NCI-H1105 treated with DMSO at 0.1 percent for 48 hours (cell line): ENCODE measurements around the gene TRAF5.
A peak's percentile ranks its signal among the peaks of the same experiment; 100 is the strongest.
"Not testable (repeated sequence)": the region's sequence is repeated elsewhere in the genome, so short reads cannot be mapped to it uniquely, and the experiment has no call there.

Experiments used
- DNase-seq: peaks from one replicate; lab custom pipeline; 2025; lab: John Stamatoyannopoulos, UW

The TRAF5 gene, protein sequence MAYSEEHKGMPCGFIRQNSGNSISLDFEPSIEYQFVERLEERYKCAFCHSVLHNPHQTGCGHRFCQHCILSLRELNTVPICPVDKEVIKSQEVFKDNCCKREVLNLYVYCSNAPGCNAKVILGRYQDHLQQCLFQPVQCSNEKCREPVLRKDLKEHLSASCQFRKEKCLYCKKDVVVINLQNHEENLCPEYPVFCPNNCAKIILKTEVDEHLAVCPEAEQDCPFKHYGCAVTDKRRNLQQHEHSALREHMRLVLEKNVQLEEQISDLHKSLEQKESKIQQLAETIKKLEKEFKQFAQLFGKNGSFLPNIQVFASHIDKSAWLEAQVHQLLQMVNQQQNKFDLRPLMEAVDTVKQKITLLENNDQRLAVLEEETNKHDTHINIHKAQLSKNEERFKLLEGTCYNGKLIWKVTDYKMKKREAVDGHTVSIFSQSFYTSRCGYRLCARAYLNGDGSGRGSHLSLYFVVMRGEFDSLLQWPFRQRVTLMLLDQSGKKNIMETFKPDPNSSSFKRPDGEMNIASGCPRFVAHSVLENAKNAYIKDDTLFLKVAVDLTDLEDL

DNA sequence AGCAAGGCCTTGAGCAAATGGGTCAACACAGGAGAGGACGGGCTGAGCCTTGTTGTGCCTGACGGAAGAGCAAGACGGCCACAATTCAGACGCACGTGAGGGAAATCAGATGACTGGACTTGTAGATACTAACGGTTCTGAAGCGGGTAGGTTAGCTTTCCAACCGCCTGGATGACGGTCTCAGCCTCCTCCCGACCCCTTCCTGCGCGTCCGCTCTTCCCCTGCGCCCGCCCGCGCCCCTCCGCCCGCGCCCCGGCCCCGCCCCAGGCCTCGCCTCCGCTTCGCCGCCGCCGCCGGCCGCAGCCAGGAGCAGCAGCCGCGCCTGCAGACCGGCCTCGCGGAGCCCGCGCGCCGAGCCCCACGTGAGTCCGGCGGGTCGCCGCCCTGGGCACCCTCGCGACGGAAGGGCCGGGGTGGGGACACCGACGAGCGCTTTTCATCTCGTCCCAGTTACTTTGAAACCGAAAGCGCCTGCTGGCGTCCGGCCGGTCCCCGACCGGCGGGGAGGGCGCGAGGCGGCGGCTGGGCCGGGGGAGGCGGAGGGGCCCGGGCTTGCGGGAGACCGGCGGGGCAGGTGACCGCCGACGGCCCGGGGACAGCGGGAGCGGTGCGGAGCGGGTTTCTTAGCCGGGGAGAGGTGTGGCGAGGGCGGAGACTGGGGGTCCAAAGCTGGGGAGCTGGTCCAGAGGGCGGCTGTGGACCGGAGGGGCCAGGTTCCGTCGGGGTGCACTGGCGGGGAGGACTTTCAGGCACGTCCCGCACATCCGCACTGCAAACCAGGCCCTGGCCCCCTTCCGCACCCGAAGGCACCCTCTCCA lies at the start of gene TRAF5:
TRAF5 (plus strand) TSS at position 306 of the 818 bp plus-strand sequence. CDS start 26,407 bp downstream, outside the sequence.
- peak; percentile 46 for DNase-seq

DNA sequence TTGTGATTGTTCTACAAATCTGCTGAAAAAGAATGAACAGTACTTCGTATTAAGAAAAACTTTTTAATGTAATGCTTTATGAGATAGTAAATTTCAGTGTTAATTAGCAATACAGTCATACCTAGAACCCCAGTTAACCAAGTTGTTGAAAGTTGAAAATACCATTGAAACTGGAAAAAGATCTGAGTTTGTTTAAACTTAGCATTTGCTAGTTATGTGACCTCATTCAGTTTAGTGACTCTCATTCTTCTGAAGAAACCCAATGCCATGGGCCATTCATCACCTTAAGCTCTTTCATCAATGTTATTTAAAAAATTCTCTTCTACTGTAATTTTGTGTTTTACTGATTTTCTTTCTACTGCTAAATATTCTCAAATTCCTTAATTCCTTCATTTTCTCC lies 47.3 kb upstream of the TRAF5 start:
- DNase-seq = no peak

DNA sequence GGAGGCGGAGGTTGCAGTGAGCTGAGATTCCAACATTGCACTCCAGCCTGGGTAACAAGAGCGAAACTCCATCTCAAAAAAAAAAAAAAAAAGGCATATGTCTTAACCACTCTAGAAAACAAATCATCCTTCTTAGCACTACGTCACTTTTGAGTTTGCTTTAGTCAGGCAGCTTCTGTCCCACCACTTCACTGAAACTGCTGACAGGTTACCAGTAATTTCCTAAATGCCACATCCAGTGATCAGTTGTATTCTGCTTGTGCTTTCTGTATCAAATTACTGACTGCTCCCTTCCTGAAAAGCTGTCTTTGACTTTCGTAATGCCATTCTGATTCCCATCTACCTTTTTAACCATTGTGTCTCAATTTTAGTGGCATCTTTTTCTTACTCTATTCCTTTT lies 45.7 kb upstream of the TRAF5 start:
- DNase-seq = no peak

DNA sequence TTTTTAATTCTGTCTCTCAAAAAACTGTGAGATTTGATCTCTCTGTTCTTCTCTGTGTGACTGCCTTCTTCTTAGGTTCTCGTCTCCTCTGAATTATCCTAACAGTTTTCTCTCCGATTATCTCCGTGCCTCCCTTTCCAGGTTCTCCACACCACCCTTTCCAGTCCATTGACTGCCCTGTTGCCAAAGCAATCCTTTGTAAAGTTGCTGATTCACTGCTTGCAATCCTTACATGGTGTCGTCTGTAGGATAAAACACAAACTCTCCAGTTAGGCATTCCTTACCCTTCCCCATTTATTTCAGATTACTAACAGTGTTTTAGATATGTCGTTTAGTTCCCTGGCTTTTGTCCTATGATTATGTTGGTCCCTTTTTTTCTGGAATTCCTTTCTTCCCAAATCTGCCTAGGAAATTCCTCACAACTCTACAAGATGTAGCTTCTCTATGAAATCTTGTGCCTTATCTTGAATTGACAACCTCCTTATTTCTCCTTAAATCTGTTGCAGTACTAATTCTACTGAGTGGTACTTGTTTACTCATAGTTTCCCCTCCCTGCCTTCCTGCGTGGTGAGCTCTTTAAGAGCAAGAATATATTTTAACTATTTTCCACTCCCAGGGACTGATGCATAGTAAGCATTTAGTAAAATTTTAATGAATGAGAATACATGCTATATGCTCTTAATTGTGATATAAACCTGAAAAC lies 45.2 kb upstream of the TRAF5 start:
- DNase-seq = no peak

DNA sequence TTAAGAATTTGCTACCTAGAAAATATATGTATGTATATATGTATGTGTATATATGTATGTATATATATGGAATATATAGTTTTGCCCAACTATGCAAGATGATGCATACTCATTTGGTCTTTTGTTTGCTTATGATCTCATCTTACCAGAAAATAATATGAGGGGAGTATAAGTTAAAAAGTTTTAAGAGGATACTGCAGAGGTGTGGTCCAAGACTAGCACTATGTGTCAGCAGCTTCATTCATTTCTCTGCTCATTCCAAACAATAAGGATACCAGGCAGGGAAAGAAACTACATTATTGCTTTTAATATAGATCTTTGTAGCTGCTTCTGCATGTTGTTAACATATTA lies 44.6 kb upstream of the TRAF5 start:
- no peak for DNase-seq

DNA sequence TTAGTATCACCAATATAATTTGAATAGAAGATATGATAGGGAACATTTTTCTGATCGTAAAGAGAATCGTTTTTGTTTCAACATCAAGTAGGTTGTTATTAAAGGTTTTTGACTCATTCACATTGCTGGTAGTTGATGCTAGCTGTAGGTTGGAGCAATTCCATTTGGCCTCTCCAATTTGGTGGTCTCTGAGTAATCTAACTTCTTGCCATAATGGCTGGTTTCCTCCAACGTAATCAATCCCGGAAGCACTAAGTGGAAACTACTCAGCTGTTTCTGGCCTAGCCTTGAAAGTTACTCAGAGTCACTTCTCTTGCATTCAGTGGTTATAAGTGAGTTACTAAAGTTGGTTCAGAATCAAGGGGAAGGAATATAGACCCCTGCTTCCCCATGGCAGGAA lies 41.4 kb upstream of the TRAF5 start:
- no peak for DNase-seq

DNA sequence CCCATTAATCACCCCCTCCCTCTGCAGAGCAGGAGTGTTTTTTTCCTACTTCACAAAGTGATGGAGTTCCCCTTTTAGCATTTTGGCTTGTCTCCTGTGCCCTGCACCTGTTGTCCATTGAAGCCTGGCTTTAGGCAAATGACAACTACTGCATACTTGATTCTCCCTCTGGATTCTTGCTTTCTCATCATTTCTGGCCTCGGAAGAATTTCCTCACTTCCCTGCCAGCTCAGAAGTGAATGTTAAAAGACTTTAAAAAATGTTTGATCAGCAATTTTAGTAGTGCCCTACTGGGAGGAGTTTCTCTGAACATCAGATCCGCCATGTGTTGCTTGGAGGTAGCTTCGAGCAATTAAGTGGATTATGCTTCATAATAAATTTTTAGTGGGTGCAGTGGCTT lies 39.4 kb upstream of the TRAF5 start:
- DNase-seq = no peak

DNA sequence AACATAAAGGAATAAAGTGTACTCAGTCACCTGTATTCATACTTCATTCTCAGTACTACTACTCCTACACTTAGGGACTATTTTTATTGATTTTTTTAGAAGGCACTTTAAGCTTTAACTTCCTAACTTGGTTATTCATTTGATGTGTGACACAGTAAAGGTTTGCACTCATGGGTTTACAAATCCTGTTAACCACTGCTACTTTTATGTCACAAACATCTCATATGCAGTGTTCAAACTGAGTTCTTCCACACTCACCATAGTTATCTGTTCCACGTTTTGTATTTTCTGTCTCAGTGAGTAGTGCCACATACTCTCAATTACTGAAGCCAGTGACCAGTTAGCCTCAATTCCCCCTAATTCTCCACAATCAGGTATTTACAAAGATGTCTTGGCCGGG lies 34.2 kb upstream of the TRAF5 start:
- DNase-seq = no peak

DNA sequence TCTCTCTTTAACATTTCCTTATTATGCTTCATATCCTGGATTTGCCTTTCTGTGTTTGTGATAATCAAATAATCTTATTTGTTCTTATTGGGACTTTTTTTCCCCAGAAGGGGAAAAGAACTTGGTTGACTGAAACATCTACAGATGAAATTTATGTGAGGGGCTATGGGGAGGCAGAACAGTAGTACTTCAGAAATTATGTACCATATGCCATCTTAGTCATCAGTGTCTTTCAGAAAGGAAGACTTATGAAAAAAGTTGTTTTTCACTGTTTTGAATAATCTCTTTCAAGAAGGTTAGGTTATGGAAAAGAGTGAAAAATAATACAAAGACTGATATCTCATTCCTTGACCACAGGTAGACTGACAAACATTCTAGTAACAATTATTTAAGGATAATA lies 30.2 kb upstream of the TRAF5 start:
- no peak for DNase-seq

DNA sequence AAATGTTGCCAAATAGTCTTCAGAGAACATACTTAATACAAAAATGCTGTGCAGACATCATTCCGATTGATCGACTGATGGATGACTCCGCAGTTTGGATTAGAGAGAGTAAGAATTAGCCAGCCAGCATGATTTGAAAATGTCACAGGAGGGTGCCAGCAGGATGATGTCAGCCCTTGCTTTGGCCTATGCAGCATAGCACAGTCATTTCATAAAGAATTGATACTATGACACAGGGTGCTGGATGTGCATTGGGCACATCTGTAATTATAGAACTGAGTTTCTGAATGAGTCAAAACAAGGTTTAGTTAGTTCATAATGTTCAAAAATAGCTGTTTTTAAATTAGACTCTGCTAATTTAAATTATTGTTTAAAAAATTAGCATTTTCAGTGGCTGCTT lies 21.6 kb upstream of the TRAF5 start:
- DNase-seq = no peak

DNA sequence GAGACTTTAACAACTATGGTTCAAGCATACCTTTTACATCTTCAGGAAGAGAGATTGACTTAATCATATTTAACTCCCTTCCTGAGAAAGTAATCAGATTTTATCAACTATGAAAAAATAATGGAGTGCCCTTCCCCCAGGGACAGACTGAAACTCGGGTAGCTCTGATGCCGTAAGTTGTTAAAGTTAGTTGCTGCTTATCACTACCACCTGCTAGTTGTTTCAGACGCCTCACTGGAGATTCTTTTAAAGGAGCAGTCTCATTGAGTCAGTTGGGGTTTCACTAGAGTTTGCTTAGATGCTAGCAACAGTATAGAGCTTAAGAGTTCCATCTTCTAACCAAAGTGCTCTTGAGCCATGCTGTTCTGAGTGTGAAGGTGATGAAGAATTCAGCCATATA lies 17.0 kb upstream of the TRAF5 start:
- no peak for DNase-seq

DNA sequence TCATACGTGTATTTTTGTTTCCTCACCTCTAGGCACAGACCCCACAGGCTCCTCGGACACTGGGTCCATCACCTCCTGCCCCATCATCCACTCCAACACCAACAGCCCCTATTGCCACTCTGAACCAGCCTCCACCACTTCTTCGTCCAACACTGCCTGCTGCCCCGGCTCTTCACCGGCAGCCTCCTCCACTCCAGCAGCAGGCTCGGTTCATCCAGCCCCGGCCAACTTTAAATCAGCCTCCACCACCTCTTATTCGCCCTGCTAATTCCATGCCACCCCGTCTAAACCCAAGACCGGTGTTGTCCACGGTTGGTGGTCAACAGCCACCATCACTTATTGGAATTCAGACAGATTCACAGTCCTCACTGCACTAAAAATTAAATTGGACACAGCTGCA lies 13.2 kb upstream of the TRAF5 start:
- DNase-seq = no peak

DNA sequence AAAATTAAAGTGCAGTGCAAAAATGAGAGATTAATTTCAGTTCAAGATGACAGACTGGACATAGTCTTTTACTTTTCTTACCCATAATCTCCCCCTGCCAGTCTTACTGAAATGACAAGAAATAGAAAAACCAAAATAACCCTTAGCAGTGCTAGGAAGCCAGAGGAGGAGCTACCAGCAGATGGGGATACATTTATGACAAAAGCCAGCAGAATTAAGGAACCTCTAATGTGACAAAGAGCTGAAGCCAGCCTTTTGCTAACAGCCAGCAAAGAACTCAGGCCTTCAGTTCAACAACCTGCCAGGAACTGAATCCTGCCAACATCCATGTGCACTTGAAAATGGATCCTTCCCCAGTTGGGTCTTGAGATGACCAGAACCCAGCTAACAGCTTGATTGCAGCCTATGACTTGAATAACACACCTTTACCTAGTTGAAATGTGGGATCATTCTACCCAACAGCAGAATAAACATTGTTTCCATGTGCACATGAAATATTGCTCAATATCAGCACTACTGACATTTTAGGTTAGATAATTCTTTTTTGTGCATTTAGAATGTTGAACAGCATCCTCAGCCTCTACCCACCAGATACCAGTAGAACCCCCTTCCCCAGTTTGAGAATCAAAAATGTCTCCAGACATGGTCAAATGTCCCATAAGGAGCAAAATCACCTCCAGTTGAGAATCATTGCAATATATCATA lies 7.9 kb upstream of the TRAF5 start:
- no peak for DNase-seq

DNA sequence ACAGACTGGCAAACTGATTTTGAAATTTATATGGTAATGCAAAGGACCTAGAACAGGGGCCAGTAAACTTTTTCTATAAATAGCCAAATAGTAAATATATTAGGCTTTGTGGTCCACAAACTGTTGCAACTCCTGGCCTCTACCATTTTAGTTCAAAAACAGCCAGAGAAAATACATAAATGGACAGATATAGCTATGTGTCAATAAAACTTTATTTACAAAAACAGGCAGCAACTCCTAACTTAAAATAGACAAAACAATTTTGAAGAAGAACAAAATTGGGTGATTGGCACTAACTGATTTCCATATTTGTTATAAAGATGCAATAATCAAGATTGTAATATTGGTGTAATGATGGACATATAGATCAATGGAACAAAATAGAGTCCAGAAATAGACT lies 6.7 kb upstream of the TRAF5 start:
- DNase-seq = no peak

DNA sequence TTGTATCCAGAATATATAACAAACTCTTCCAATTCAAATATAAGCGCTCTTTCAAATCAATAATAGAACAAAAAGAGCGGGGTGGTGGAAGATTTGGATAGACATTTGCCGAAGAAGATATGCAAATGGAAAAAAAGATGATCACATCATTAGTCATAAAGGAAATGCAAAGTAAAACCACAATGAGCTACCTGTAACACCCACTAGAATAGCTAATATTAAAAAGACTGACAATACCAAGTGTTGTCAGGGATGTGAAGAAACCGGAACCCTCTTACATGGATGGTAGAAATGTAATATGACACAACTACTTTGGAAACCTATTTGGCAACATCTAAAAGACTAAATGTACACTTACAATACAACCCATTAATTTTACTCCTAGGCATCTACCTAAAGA lies 5.7 kb upstream of the TRAF5 start:
- DNase-seq = no peak

DNA sequence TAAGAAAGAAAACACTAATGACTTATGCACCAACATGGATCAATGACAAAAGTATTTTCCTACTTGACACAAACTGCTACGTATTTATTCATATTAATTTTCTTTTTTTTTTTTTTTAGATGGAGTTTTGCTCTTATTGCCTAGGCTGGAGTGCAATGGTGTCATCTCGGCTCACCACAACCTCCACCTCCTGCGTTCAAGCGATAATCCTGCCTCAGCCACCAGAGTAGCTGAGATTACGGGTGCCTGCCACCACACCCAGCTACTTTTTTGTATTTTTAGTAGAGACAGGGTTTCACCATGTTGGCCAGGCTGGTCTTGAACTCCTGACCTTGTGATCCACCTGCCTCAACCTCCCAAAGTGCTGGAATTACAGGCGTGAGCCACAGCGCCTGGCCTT lies 5.0 kb upstream of the TRAF5 start:
- not testable (repeated sequence) for DNase-seq

DNA sequence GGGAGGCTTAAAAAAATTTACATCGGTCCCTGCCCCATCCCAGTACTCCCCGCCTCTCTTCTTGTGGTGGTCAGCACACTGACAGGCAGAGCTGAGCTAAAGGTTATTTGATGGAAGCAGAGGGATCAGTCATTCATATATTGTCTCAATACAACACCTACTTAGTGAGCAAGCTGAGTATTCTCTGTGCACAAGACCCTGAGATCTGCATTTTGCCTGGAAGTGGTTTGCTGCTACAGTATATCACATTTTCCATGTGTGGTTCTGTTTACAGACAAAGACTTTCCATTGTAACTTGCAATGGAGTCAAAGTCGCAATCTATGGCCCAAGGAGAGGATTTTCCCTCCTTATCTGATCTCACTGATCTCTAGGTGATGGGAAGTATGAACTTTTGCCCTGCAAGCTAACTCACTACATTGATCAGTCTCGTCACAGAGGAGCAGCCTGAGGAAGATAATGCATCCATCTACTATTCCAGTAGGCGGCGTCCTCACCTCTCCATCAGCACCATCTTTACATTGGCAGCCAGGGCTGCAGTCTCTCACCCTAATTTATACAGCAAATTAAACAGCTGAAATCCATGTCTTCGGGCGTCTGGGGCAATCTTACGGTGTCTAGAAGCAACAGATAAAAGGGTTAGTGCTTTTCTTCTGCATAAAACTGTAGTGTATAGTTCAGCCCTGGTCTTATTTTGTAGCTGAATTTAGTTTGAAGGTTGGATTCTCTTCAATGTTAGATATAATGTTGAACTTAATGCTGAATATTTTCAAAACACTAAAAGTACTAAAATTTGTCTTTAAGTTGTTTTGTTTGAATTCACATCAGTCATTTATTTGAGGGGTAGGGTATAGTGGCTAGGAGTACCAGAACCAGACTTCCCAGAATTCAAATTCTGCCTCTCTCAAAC lies 3.2 kb upstream of the TRAF5 start:
- peak; percentile 73 for DNase-seq

DNA sequence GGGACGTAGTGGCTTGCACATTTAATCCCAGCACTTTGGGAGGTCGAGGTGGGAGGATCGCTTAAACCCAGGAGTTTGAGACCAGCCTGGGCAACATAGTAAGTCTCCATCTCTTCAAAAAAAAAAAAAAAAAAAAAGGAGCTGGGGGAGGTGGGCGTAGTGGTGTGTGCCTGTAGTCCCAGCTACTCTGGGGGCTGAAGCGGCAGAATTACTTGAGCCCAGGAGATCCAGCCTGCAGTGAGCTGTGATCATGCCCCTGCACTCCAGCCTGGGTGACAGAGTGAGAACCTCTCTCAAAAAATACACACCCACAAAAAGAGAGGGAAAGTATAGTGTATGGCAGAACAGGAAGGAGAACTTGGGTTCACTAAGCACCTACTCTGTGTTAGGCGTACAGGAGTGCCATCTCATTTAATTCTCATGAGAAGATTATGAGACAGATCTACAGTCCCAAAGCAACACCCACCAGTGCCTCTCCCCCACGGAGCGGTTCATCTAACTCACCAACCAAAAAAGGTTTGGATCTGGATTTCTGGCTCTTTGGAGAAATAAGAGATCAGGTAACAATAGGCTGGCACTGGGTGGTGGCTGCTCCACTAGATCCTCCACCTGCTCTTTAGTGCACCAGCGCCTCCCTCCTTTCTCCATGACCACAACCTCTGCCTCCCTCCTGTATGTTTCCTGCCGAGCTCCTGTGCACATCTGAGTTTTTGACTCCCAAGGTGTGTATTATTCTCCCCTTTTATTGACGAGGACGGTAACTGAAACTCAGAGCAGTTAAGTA lies 1.4 kb upstream of the TRAF5 start:
- DNase-seq = no peak

DNA sequence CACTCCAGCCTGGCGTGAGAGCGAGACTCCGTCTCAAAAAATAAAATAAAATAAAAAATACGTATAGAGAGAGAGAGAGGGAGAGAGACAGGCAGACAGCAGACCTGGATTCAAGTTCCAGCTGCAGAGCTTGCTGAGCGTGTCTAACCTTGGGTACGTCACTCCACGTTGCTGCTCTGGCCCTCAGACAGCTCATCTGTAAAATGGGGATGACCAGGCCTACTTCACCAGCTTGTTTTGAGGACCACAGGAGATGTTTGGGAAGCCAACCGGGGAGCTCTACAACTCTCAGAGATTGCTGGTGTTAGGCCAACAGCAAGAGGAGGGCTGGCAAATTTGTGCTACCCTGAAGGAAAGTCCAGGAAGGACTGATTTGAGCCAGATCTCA lies 499 bp upstream of the TRAF5 start:
- DNase-seq = no peak

DNA sequence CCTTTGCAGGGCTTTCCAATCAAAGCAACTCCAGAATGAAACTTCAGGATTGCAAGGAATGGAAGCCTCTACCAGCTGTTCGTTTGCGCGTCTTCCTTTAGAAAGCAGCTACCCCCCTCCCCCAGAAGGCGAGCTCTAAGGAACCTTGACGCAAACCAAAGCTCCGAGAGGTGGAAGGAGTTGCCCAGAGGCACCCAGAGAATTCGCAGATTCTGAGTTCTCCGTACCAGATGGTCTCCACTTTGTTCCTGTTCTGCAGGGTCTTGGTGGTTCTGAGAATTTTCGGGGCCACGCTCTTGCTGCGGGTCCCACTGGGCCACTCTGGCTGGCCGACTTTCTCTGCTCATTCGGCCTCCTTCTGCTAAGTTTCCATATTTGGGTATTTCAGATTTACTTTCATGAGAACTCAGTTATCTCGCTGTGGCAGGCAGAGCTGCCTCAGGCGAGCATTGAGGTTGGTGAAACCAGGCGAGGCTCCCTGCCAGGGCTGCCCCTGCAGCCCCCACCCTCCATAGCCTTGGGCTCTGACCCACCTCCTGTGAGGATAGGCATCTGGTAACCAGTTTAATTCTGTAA lies 801 bp downstream of the TRAF5 start:
- no peak for DNase-seq
